AG04450 (cell line): Measurements from ENCODE around the gene EIF2B2. TPM values are rescaled to one million over a fixed set of nuclear protein-coding genes. Genes with fewer than 3 reads are reported as not detected.

Experiments
- CTCF ChIA-PET: fragments of 300-600, 350-600 bp; formaldehyde crosslinking; extraction: SDS; loops from one replicate; lab custom pipeline; 2022; ENCODE audit warnings: antibody characterized with exemption, inconsistent platforms; lab: Charles Lee
- POLR2A ChIA-PET: fragments of 350-600 bp; formaldehyde crosslinking; extraction: SDS; loops from one replicate; lab custom pipeline; 2021; ENCODE audit warnings: antibody characterized with exemption, inconsistent platforms; lab: Yijun Ruan, JAX
- DNase-seq: peaks from one replicate; pipeline ENCODE4 v3.0.0-alpha.2; 2011; ENCODE audit warnings: low read depth, low spot score
- H3K27ac ChIP-seq: one replicate; pipeline ENCODE4 v1.5.1; 2012; ENCODE audit warnings: low read depth, low read length, control low read depth
- H3K27me3 ChIP-seq: one replicate; pipeline ENCODE4 v1.6.0; 2012; ENCODE audit warnings: low read length; ENCODE audit not compliant: control insufficient read depth, insufficient read depth
- H3K4me3 ChIP-seq: 2 replicates; pipeline ENCODE4 v1.5.1; 2011; ENCODE audit warnings: mild to moderate bottlenecking, low read depth, low read length, control low read depth
- H3K9me3 ChIP-seq: 2 replicates; pipeline ENCODE4 v1.5.1; 2012; ENCODE audit warnings: low read length; ENCODE audit not compliant: control insufficient read depth, insufficient read depth
- CTCF ChIP-seq: IDR thresholded peaks from 2 replicates; pipeline ENCODE4 v1.5.1; 2011; ENCODE audit warnings: low read depth, low read length, control low read depth, inconsistent platforms
- polyA plus RNA-seq: library from polyadenylated mRNA; depleted of rRNA; stranded (reverse); fragments of >200 nt; gene quantifications from 2 replicates; pipeline ENCODE4 v1.2.3, GENCODE V29; 2011

EIF2B2 gene
- polyA plus RNA-seq, 1 experiment = 82.5 TPM

- H3K9me3 ChIP-seq = no peaks in the 10 kb centered on the region
- POLR2A ChIA-PET = interaction anchor here (0.7 kb wide), 1 partner anchor 128 kb away, joined by 7 read pairs; the partner anchor contains the start of gene RPS6KL1
- CTCF ChIA-PET = interaction anchor here (1.0 kb wide), 1 partner anchor 37 kb away, joined by 4 read pairs; no protein-coding TSS in a partner anchor
- H3K27ac ChIP-seq = peak overlapping the region; percentile 13
- no peaks in the 10 kb centered on the region for H3K27me3 ChIP-seq
- peak overlapping the region; percentile 62 for H3K4me3 ChIP-seq
- TF ChIP-seq CTCF = no peak
- no peak for DNase-seq
Observed at GRCh38 chr14:75051556-75051899, 48.8 kb downstream of the EIF2B2 start.

DNA sequence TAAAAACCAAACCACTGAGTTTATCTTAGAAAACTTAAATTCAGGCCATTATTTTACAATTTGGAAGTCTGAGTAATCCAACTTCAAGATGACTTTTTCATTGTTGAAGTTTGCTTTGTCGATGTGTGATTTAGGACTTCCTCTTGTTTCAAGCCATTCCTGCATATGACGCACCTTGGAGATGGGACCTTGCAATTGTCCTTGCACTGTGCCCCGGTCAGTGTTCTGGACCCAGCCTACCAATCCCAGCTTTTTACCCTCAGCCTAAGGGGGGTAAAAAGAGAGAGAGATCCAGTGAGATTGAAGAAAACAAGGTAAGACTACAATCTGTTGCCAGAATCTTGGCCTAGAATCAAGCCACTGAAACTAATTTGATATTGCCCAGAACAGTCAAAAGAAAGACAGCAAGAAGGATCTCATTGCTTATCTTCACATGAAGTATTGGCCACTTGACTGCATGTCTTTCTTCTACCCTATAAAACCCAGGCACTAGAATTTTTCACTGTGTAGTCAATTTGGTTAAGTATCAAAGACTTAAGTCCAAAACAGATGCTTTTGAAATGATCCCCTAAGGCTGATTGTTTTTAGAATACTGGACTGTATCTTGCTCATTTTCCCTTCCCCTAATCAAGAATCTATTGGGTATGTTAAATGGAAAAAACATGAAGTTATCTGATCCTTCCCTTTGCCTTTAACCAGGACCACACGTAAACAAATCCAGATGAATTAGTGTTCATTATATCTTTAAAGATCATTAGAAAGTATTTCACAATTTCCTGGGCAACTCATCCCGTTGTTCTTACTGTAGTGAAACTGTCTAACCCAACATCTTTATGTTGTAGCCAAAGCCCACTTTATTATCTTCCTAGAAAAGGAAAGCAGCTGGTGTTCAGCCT, 50.9 kb downstream of the EIF2B2 start:
- no peak for DNase-seq
- Histone ChIP-seq H3K9me3 (no peaks in the 10 kb centered on the region), H3K27me3 (no peaks in the 10 kb centered on the region), H3K27ac (no peak overlapping the region), H3K4me3 (no peak overlapping the region)
- POLR2A ChIA-PET = no interaction called here
- TF ChIP-seq CTCF = no peak
- CTCF ChIA-PET = no interaction called here

GRCh38 chr14:75054421-75054820, 51.7 kb downstream of the EIF2B2 start:
- Histone ChIP-seq H3K27ac (no peak overlapping the region), H3K27me3 (no peaks in the 10 kb centered on the region), H3K4me3 (no peak overlapping the region), H3K9me3 (no peaks in the 10 kb centered on the region)
- ChIA-PET CTCF (interaction anchor here (0.6 to 0.7 kb wide), 2 partner anchors 20 to 38 kb away, joined by 3 read pairs; no protein-coding TSS in a partner anchor), POLR2A (interaction anchor here (0.7 kb wide), 1 partner anchor 43 kb away, joined by 7 read pairs; no protein-coding TSS in a partner anchor)
- no peak for DNase-seq
- TF ChIP-seq CTCF = no peak

GRCh38 chr14:75059642-75060041, 56.9 kb downstream of the EIF2B2 start:
- H3K27ac ChIP-seq = no peak overlapping the region
- ChIA-PET POLR2A (no interaction called here), CTCF (no interaction called here)
- H3K27me3 ChIP-seq = no peaks in the 10 kb centered on the region
- no peaks in the 10 kb centered on the region for H3K9me3 ChIP-seq
- no peak overlapping the region for H3K4me3 ChIP-seq
- no peak for TF ChIP-seq CTCF
- DNase-seq = no peak

DNA sequence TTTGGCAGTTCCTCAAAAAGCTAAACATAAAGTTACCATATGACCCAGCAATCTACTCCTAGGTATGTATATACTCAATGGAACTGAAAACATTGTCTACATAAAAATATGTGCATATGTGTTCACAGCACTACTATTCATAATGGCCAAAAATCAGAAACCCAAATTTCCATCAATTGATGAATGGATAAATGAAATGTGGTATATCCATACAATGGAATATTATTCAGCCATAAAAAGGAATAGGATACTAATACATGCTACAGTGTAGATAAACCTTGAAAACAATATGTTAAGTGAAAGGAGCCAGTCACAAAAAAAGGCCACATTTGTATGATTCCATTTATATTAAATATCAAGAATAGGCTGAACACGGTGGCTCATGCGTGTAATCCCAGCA, 57.7 kb downstream of the EIF2B2 start:
- no peak for TF ChIP-seq CTCF
- no peak overlapping the region for H3K27ac ChIP-seq
- POLR2A ChIA-PET = no interaction called here
- H3K9me3 ChIP-seq = no peaks in the 10 kb centered on the region
- CTCF ChIA-PET = no interaction called here
- H3K4me3 ChIP-seq = no peak overlapping the region
- no peak for DNase-seq
- H3K27me3 ChIP-seq = no peaks in the 10 kb centered on the region
